GM23338 (cell line): ENCODE measurements around the gene ADSS1. TPM values are rescaled to one million over a fixed set of nuclear protein-coding genes. Genes with fewer than 3 reads are reported as not detected.

Experiments
- ATAC-seq: fragments of 200-7000 bp; cut with Tn5 transposase; 3 replicates; pipeline ENCODE4 v1.9.1; 2020
- DNase-seq: peaks from one replicate; pipeline ENCODE4 v3.0.0-alpha.2; 2015; ENCODE audit warnings: low spot score
- H2AFZ ChIP-seq: fragments of 200-600 bp; sonication (generic); 2 replicates; pipeline ENCODE4 v1.8.0; 2016; ENCODE audit warnings: antibody characterized with exemption, mild to moderate bottlenecking, moderate library complexity
- H3F3A ChIP-seq: fragments of 200-600 bp; sonication (generic); replicated peaks from 2 replicates; pipeline ENCODE4 v1.8.0; 2017; ENCODE audit warnings: antibody characterized with exemption, mixed run types, low read depth
- H3K27ac ChIP-seq: fragments of 200-600 bp; sonication (generic); 2 replicates; pipeline ENCODE4 v1.6.1; 2016; ENCODE audit warnings: low read depth
- H3K27me3 ChIP-seq: fragments of 200-600 bp; sonication (generic); 2 replicates; pipeline ENCODE4 v1.8.0; 2016; ENCODE audit warnings: mild to moderate bottlenecking, mixed run types, moderate library complexity; ENCODE audit not compliant: insufficient read depth
- H3K36me3 ChIP-seq: fragments of 200-600 bp; sonication (generic); 2 replicates; pipeline ENCODE4 v1.8.0; 2016; ENCODE audit warnings: mild to moderate bottlenecking; ENCODE audit not compliant: insufficient read depth
- H3K4me1 ChIP-seq: fragments of 200-600 bp; sonication (generic); 2 replicates; pipeline ENCODE4 v1.8.0; 2016; ENCODE audit warnings: mild to moderate bottlenecking, moderate library complexity; ENCODE audit not compliant: insufficient read depth
- H3K4me2 ChIP-seq: fragments of 200-600 bp; sonication (generic); 2 replicates; pipeline ENCODE4 v1.7.1; 2017; ENCODE audit warnings: mixed run types
- H3K4me3 ChIP-seq: fragments of 200-600 bp; sonication (generic); 2 replicates; pipeline ENCODE4 v1.6.1; 2016; ENCODE audit warnings: mixed run types
- H3K79me2 ChIP-seq: fragments of 200-600 bp; sonication (generic); replicated peaks from 2 replicates; pipeline ENCODE4 v1.8.0; 2017; ENCODE audit warnings: mild to moderate bottlenecking; ENCODE audit not compliant: insufficient read depth
- H3K9me2 ChIP-seq: fragments of 200-600 bp; sonication (generic); 2 replicates; pipeline ENCODE4 v1.8.0; 2017; ENCODE audit not compliant: insufficient read depth
- H4K20me1 ChIP-seq: fragments of 200-600 bp; sonication (generic); replicated peaks from 2 replicates; pipeline ENCODE4 v1.8.0; 2017; ENCODE audit warnings: mild to moderate bottlenecking; ENCODE audit not compliant: insufficient read depth
- H3K27ac Mint-ChIP-seq: 2 replicates; pipeline ENCODE4 v1.8.0; 2020; ENCODE audit warnings: inconsistent platforms, mild to moderate bottlenecking, moderate library complexity, mixed read lengths
- H3K27me3 Mint-ChIP-seq: 3 replicates; pipeline ENCODE4 v1.8.0; 2022; ENCODE audit warnings: low read depth, mild to moderate bottlenecking, moderate library complexity, mixed read lengths, inconsistent platforms; ENCODE audit not compliant: insufficient read depth, poor library complexity
- H3K36me3 Mint-ChIP-seq: 3 replicates; pipeline ENCODE4 v1.8.0; 2021; ENCODE audit warnings: low read depth, mild to moderate bottlenecking, inconsistent platforms, moderate library complexity, mixed read lengths
- H3K4me1 Mint-ChIP-seq: 3 replicates; pipeline ENCODE4 v1.8.0; 2020; ENCODE audit warnings: mild to moderate bottlenecking, inconsistent platforms, mixed read lengths
- H3K4me3 Mint-ChIP-seq: 3 replicates; pipeline ENCODE4 v1.8.0; 2021; ENCODE audit warnings: moderate library complexity, mild to moderate bottlenecking, inconsistent platforms, mixed read lengths
- H3K9me3 Mint-ChIP-seq: 3 replicates; pipeline ENCODE4 v1.8.0; 2020; ENCODE audit warnings: moderate library complexity, mild to moderate bottlenecking, inconsistent platforms, mixed read lengths
- CREB1 ChIP-seq: fragments of 250-450 bp; sonication (Bioruptor Pico); IDR thresholded peaks from 2 replicates; pipeline ENCODE4 v1.5.0; 2020; ENCODE audit warnings: low read depth, mild to moderate bottlenecking, moderate library complexity
- ETS1 ChIP-seq: IDR thresholded peaks from 2 replicates; pipeline ENCODE4 v1.6.1; 2016; ENCODE audit warnings: antibody characterized with exemption
- EZH2 ChIP-seq: fragments of 200-600 bp; sonication (generic); IDR thresholded peaks from one replicate; pipeline ENCODE4 v1.8.0; 2017; ENCODE audit warnings: antibody characterized with exemption, mild to moderate bottlenecking, low read depth; ENCODE audit not compliant: unreplicated experiment
- EZH2phosphoT487 ChIP-seq: fragments of 200-600 bp; sonication (generic); IDR thresholded peaks from one replicate; pipeline ENCODE4 v1.8.1; 2018; ENCODE audit warnings: antibody characterized with exemption; ENCODE audit not compliant: unreplicated experiment
- JUNB ChIP-seq: IDR thresholded peaks from one replicate; pipeline ENCODE4 v1.6.1; 2016; ENCODE audit warnings: antibody characterized with exemption; ENCODE audit not compliant: unreplicated experiment
- NANOG ChIP-seq: IDR thresholded peaks from 2 replicates; pipeline ENCODE4 v1.6.1; 2016; ENCODE audit warnings: antibody characterized with exemption, borderline replicate concordance
- POLR2AphosphoS5 ChIP-seq: IDR thresholded peaks from 2 replicates; pipeline ENCODE4 v1.6.1; 2016; ENCODE audit warnings: antibody characterized with exemption, low read depth
- REST ChIP-seq: IDR thresholded peaks from one replicate; pipeline ENCODE4 v1.6.1; 2018; ENCODE audit warnings: antibody characterized with exemption; ENCODE audit not compliant: unreplicated experiment
- STAT1 ChIP-seq: IDR thresholded peaks from one replicate; pipeline ENCODE4 v1.6.1; 2016; ENCODE audit warnings: antibody characterized with exemption; ENCODE audit not compliant: unreplicated experiment
- ZNF114 ChIP-seq: fragments of 250-450 bp; sonication (Bioruptor Pico); IDR thresholded peaks from 2 replicates; pipeline ENCODE4 v1.5.0; 2020; ENCODE audit warnings: mild to moderate bottlenecking, moderate library complexity
- ZNF331 ChIP-seq: fragments of 250-450 bp; sonication (Bioruptor Pico); IDR thresholded peaks from 2 replicates; pipeline ENCODE4 v1.5.0; 2020; ENCODE audit warnings: low read depth, mild to moderate bottlenecking, moderate library complexity
- ZNF462 ChIP-seq: fragments of 250-450 bp; sonication (Bioruptor Pico); IDR thresholded peaks from 2 replicates; pipeline ENCODE4 v1.5.0; 2020; ENCODE audit warnings: mild to moderate bottlenecking, moderate library complexity
- polyA plus RNA-seq: library from polyadenylated mRNA; unstranded; fragments of >200 nt; fragmentation: Nextera tagmentation; extraction: Ambion mirVana; gene quantifications from 2 replicates; pipeline ENCODE4 v1.2.1, GENCODE V29; 2016
- total RNA-seq: library from RNA; depleted of rRNA; stranded (reverse); fragments of >200 nt; shearing (Covaris generic); gene quantifications from 2 replicates; pipeline ENCODE4 v1.2.3, GENCODE V29; 2014
- TF ChIP-seq, protein P1 (sequence below), 2 experiments: fragments of 200-600 bp in 1 of 2; sonication (generic) in 1 of 2; conservative IDR thresholded peaks; 2 replicates each; pipeline versions ENCODE4 v1.5.1 to v1.6.1; 2016 to 2017; ENCODE audit warnings: antibody characterized with exemption in 2 of 2, low read depth in 2 of 2, mild to moderate bottlenecking in 2 of 2, moderate library complexity in 1 of 2

ADSS1 gene
- total and polyA plus RNA-seq, 2 experiments from 2014 or later, result 9.5 to 11.6 TPM

DNA sequence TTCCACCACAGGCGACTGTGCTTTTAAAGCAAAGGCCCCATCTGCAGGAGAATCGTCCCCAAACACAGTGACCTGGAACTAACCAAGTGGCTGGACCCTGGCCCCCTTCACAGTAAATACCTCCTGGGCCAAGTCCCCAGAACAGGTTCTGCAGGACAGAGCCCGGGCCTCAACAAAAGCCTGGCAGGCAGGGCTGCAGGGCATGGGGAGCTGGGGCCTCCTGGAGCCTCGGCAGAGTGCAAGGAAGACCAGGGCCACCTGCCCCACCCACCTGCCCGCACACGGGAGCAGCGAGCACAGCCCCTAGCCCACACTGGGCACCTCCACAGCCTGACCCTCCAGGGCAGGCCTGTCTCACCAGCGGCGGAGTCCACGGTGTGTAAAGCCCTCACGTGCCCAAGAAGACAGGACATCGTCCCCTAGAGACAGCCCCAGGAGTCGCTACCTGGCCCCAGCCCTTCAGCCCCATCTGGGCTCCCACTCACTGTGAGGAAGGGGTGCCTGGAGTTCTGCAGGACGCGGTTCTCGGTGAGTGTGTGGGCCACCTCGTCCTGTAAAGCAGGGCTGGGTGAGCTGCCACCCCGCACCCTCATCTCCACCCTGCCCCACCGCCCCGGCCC lies 50.5 kb downstream of the ADSS1 start:
- Histone ChIP-seq H3K36me3 (0 out of 2 replicates have a peak, but pooled peaks cover 5% of the 10 kb centered on the region), H3K79me2 (no peaks in the 10 kb centered on the region), H3K27ac (no peak overlapping the region), H3F3A (no peaks in the 10 kb centered on the region), H2AFZ (no peak overlapping the region), H3K9me2 (no peaks in the 10 kb centered on the region), H4K20me1 (no peaks in the 10 kb centered on the region), H3K4me2 (no peak overlapping the region), H3K4me3 (no peak overlapping the region), H3K4me1 (peaks cover 2% of the 10 kb centered on the region; the same call in 1 of the 2 replicates), H3K27me3 (no peaks in the 10 kb centered on the region)
- TF ChIP-seq, protein P1, sequence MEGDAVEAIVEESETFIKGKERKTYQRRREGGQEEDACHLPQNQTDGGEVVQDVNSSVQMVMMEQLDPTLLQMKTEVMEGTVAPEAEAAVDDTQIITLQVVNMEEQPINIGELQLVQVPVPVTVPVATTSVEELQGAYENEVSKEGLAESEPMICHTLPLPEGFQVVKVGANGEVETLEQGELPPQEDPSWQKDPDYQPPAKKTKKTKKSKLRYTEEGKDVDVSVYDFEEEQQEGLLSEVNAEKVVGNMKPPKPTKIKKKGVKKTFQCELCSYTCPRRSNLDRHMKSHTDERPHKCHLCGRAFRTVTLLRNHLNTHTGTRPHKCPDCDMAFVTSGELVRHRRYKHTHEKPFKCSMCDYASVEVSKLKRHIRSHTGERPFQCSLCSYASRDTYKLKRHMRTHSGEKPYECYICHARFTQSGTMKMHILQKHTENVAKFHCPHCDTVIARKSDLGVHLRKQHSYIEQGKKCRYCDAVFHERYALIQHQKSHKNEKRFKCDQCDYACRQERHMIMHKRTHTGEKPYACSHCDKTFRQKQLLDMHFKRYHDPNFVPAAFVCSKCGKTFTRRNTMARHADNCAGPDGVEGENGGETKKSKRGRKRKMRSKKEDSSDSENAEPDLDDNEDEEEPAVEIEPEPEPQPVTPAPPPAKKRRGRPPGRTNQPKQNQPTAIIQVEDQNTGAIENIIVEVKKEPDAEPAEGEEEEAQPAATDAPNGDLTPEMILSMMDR (conservative IDR thresholded peaks at IDR 0.05; ENCODE audit: low read depth in 2 of 2), result no peak
- TF ChIP-seq NANOG, result no peak
- no peak for TF ChIP-seq REST
- TF ChIP-seq ZNF462 (CRISPR knock-in tag), result no peak
- TF ChIP-seq EZH2phosphoT487, result no peak
- no peak for TF ChIP-seq ETS1
- TF ChIP-seq EZH2, result no peak
- no peak for TF ChIP-seq ZNF331 (CRISPR knock-in tag)
- no peak for TF ChIP-seq JUNB
- no peak for TF ChIP-seq STAT1
- no peak for TF ChIP-seq ZNF114
- no peak for TF ChIP-seq CREB1 (CRISPR knock-in tag)
- TF ChIP-seq POLR2AphosphoS5, result no peak
- Mint-ChIP-seq H3K9me3 (peaks cover 6% of the 10 kb centered on the region; the same call in 2 of the 3 replicates), H3K27ac (no peak overlapping the region), H3K4me3 (no peak overlapping the region), H3K36me3 (peaks cover 37% of the 10 kb centered on the region), H3K4me1 (peaks cover 7% of the 10 kb centered on the region), H3K27me3 (peaks cover 4% of the 10 kb centered on the region)
- ATAC-seq, result no peak
- DNase-seq, result no peak
